H9 (cell line): ENCODE results near the gene ANAPC10. TPM values are rescaled to one million over a fixed set of nuclear protein-coding genes. Genes with fewer than 3 reads are reported as not detected.

Experiments
- DNase-seq: peaks from one replicate; pipeline ENCODE4 v3.0.0-alpha.2; 2017
- H2AFZ ChIP-seq: one replicate; pipeline ENCODE4 v1.6.1; 2013; ENCODE audit warnings: mild to moderate bottlenecking, low read length, control low read depth, moderate library complexity
- H2AK5ac ChIP-seq: 2 replicates; pipeline ENCODE4 v1.6.1; 2013; ENCODE audit warnings: low read length, control low read depth, mixed read lengths; ENCODE audit not compliant: insufficient read length
- H2BK120ac ChIP-seq: one replicate; pipeline ENCODE4 v1.6.1; 2013; ENCODE audit warnings: low read depth, mild to moderate bottlenecking, low read length, control low read depth, inconsistent platforms; ENCODE audit not compliant: poor library complexity, severe bottlenecking
- H2BK12ac ChIP-seq: 2 replicates; pipeline ENCODE4 v1.6.1; 2013; ENCODE audit warnings: low read length, control low read depth, mixed read lengths, low read depth; ENCODE audit not compliant: insufficient read length
- H2BK15ac ChIP-seq: 2 replicates; pipeline ENCODE4 v1.6.1; 2013; ENCODE audit warnings: low read depth, low read length, control low read depth
- H2BK20ac ChIP-seq: one replicate; pipeline ENCODE4 v1.6.1; 2013; ENCODE audit warnings: low read depth, mild to moderate bottlenecking, low read length, control low read depth, inconsistent platforms; ENCODE audit not compliant: poor library complexity, severe bottlenecking
- H2BK5ac ChIP-seq: 2 replicates; pipeline ENCODE4 v1.6.1; 2013; ENCODE audit warnings: low read length, control low read depth, mixed read lengths; ENCODE audit not compliant: insufficient read length
- H3K14ac ChIP-seq: 2 replicates; pipeline ENCODE4 v1.6.1; 2013; ENCODE audit warnings: low read length, control low read depth; ENCODE audit not compliant: insufficient read depth
- H3K18ac ChIP-seq: 2 replicates; pipeline ENCODE4 v1.6.1; 2013; ENCODE audit warnings: low read depth, mild to moderate bottlenecking, mixed read lengths, low read length, control low read depth; ENCODE audit not compliant: insufficient read length
- H3K23ac ChIP-seq: 2 replicates; pipeline ENCODE4 v1.6.1; 2013; ENCODE audit warnings: low read length, control low read depth, mixed read lengths, low read depth; ENCODE audit not compliant: insufficient read length
- H3K23me2 ChIP-seq: 2 replicates; pipeline ENCODE4 v1.6.1; 2013; ENCODE audit warnings: low read depth, mild to moderate bottlenecking, mixed read lengths, low read length, control low read depth; ENCODE audit not compliant: insufficient read length, poor library complexity, severe bottlenecking
- H3K27ac ChIP-seq: 2 replicates; pipeline ENCODE4 v1.5.1; 2013; ENCODE audit warnings: low read length, control low read depth, mixed read lengths, low read depth; ENCODE audit not compliant: insufficient read length
- H3K27me3 ChIP-seq: 2 replicates; pipeline ENCODE4 v1.6.1; 2013; ENCODE audit warnings: low read length, control low read depth, inconsistent platforms; ENCODE audit not compliant: insufficient read depth
- H3K4ac ChIP-seq: 2 replicates; pipeline ENCODE4 v1.6.1; 2013; ENCODE audit warnings: low read depth, mild to moderate bottlenecking, control low read depth, inconsistent platforms, low read length, moderate library complexity
- H3K4me1 ChIP-seq: 2 replicates; pipeline ENCODE4 v1.6.1; 2013; ENCODE audit warnings: low read length, control low read depth, inconsistent platforms; ENCODE audit not compliant: insufficient read depth
- H3K4me2 ChIP-seq: 2 replicates; pipeline ENCODE4 v1.6.1; 2013; ENCODE audit warnings: low read length, control low read depth, mixed read lengths; ENCODE audit not compliant: insufficient read length, insufficient read depth
- H3K56ac ChIP-seq: 2 replicates; pipeline ENCODE4 v1.6.1; 2013; ENCODE audit warnings: low read depth, mild to moderate bottlenecking, mixed read lengths, low read length, control low read depth; ENCODE audit not compliant: insufficient read length
- H3K79me1 ChIP-seq: 2 replicates; pipeline ENCODE4 v1.6.1; 2013; ENCODE audit warnings: low read depth, mild to moderate bottlenecking, moderate library complexity, low read length, control low read depth, inconsistent platforms; ENCODE audit not compliant: insufficient read depth, poor library complexity, severe bottlenecking
- H3K79me2 ChIP-seq: 2 replicates; pipeline ENCODE4 v1.6.1; 2013; ENCODE audit warnings: low read length, control low read depth, inconsistent platforms; ENCODE audit not compliant: insufficient read depth
- H3K9ac ChIP-seq: 2 replicates; pipeline ENCODE4 v1.6.1; 2013; ENCODE audit warnings: low read length, control low read depth, mixed read lengths; ENCODE audit not compliant: insufficient read length; ENCODE audit errors: extremely low read depth
- H3K9me3 ChIP-seq: one replicate; pipeline ENCODE4 v1.6.1; 2013; ENCODE audit warnings: low read depth, low read length, inconsistent platforms; ENCODE audit not compliant: control insufficient read depth
- H3T11ph ChIP-seq: one replicate; pipeline ENCODE4 v1.6.1; 2013; ENCODE audit warnings: mild to moderate bottlenecking, low read length, control low read depth, inconsistent platforms
- H4K20me1 ChIP-seq: one replicate; pipeline ENCODE4 v1.6.1; 2013; ENCODE audit not compliant: control insufficient read depth, insufficient read length, insufficient read depth
- H4K5ac ChIP-seq: 2 replicates; pipeline ENCODE4 v1.6.1; 2013; ENCODE audit warnings: low read depth, mild to moderate bottlenecking, mixed read lengths, low read length, control low read depth; ENCODE audit not compliant: insufficient read length
- H4K8ac ChIP-seq: replicated peaks from 2 replicates; pipeline ENCODE4 v1.6.1; 2013; ENCODE audit warnings: low read length, control low read depth, mixed read lengths, low read depth; ENCODE audit not compliant: insufficient read length
- H4K91ac ChIP-seq: 2 replicates; pipeline ENCODE4 v1.6.1; 2013; ENCODE audit warnings: low read depth, mild to moderate bottlenecking, moderate library complexity, mixed read lengths, low read length, control low read depth; ENCODE audit not compliant: insufficient read length
- H3K27ac Mint-ChIP-seq, 3 experiments: 2 replicates in 2 of 3; 3 replicates in 1 of 3; pipeline ENCODE4 v1.8.0; 2020 to 2021; ENCODE audit warnings: mixed read lengths in 3 of 3, mild to moderate bottlenecking in 1 of 3, moderate library complexity in 1 of 3
- H3K27me3 Mint-ChIP-seq: 2 replicates; pipeline ENCODE4 v1.8.0; 2021; ENCODE audit warnings: low read depth, mild to moderate bottlenecking, moderate library complexity, mixed read lengths
- H3K36me3 Mint-ChIP-seq, 3 experiments: 2 replicates in 2 of 3; 3 replicates in 1 of 3; pipeline ENCODE4 v1.8.0; 2020 to 2021; ENCODE audit warnings: low read depth in 3 of 3, mixed read lengths in 3 of 3; ENCODE audit not compliant: insufficient read depth in 1 of 3
- H3K4me1 Mint-ChIP-seq, 2 experiments: 2 replicates each; pipeline ENCODE4 v1.8.0; 2020; ENCODE audit warnings: mixed read lengths in 2 of 2
- H3K4me3 Mint-ChIP-seq, 2 experiments: 2 replicates in 1 of 2; 3 replicates in 1 of 2; pipeline ENCODE4 v1.8.0; 2020 to 2021; ENCODE audit warnings: mild to moderate bottlenecking in 2 of 2, mixed read lengths in 2 of 2, moderate library complexity in 1 of 2
- H3K9me3 Mint-ChIP-seq, 2 experiments: 2 replicates in 1 of 2; 3 replicates in 1 of 2; pipeline ENCODE4 v1.8.0; 2020; ENCODE audit warnings: mild to moderate bottlenecking in 2 of 2, mixed read lengths in 2 of 2, moderate library complexity in 1 of 2
- total RNA-seq: library from RNA; stranded (reverse); gene quantifications from 2 replicates; pipeline ENCODE4 v1.2.1, GENCODE V29; 2021
- TF ChIP-seq, protein P1 (sequence below): fragments of 200-600 bp; sonication (generic); conservative IDR thresholded peaks from 3 replicates; pipeline ENCODE4 v1.8.0; 2021; ENCODE audit warnings: antibody characterized with exemption, mild to moderate bottlenecking

ANAPC10 gene
- total RNA-seq, 1 experiment from 2014 or later, result 25.3 TPM

DNA sequence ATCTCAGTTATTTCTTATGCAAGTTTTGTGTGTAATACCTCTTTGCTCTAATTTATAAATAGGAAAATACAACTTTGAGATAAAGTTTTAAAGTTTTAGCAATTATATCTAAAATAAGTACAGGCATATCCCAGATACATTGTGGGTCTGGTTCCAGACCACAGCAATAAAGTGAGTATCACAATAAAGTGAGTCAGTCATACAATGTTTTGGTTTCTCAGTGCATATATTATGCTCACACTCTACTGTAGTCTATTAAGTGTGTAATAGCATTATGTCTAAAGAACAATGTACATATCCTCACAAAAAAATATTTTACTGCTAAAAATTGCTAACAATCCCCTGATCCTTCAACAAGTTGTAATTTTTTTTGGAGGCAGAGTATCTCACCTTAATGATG lies 49.2 kb downstream of the ANAPC10 start:
- no peaks in the 10 kb centered on the region for H3K4me1 ChIP-seq
- H3K18ac ChIP-seq, result no peak overlapping the region
- peaks cover 0 to 2% of the 10 kb centered on the region in 2 experiments; a peak in 2 of 4 replicates for H3K4me1 Mint-ChIP-seq
- no peaks in the 10 kb centered on the region for H3K27me3 Mint-ChIP-seq
- no peaks in the 10 kb centered on the region; a peak in 1 of 5 replicates for H3K9me3 Mint-ChIP-seq
- no peak overlapping the region for H3K9ac ChIP-seq
- no peak overlapping the region for H2BK5ac ChIP-seq
- no peaks in the 10 kb centered on the region for H3K27me3 ChIP-seq
- no peak overlapping the region for H2BK12ac ChIP-seq
- H3K14ac ChIP-seq, result no peak overlapping the region
- H3K79me1 ChIP-seq, result no peaks in the 10 kb centered on the region
- no peaks in the 10 kb centered on the region for H3K9me3 ChIP-seq
- TF ChIP-seq, protein P1, sequence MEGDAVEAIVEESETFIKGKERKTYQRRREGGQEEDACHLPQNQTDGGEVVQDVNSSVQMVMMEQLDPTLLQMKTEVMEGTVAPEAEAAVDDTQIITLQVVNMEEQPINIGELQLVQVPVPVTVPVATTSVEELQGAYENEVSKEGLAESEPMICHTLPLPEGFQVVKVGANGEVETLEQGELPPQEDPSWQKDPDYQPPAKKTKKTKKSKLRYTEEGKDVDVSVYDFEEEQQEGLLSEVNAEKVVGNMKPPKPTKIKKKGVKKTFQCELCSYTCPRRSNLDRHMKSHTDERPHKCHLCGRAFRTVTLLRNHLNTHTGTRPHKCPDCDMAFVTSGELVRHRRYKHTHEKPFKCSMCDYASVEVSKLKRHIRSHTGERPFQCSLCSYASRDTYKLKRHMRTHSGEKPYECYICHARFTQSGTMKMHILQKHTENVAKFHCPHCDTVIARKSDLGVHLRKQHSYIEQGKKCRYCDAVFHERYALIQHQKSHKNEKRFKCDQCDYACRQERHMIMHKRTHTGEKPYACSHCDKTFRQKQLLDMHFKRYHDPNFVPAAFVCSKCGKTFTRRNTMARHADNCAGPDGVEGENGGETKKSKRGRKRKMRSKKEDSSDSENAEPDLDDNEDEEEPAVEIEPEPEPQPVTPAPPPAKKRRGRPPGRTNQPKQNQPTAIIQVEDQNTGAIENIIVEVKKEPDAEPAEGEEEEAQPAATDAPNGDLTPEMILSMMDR, result no peak
- H4K91ac ChIP-seq, result no peak overlapping the region
- no peaks in the 10 kb centered on the region for H4K20me1 ChIP-seq
- H2BK20ac ChIP-seq, result no peak overlapping the region
- H3K36me3 Mint-ChIP-seq, result peaks cover 8 to 19% (median 12%) of the 10 kb centered on the region in 3 experiments
- no peak overlapping the region for H3T11ph ChIP-seq
- no peak overlapping the region for H2BK120ac ChIP-seq
- no peak overlapping the region for H3K27ac Mint-ChIP-seq
- no peaks in the 10 kb centered on the region for H3K79me2 ChIP-seq
- no peak overlapping the region for H3K4me2 ChIP-seq
- no peaks in the 10 kb centered on the region for H3K23me2 ChIP-seq
- no peak overlapping the region for H2BK15ac ChIP-seq
- no peak overlapping the region for H2AK5ac ChIP-seq
- H3K4me3 Mint-ChIP-seq, result no peak overlapping the region
- no peak overlapping the region for H3K56ac ChIP-seq
- H4K8ac ChIP-seq, result no peak overlapping the region
- H3K4ac ChIP-seq, result no peak overlapping the region
- DNase-seq, result no peak
- H3K23ac ChIP-seq, result no peak overlapping the region
- no peak overlapping the region for H3K27ac ChIP-seq
- no peak overlapping the region for H4K5ac ChIP-seq
- no peak overlapping the region for H2AFZ ChIP-seq
